Prostate gland (tissue), 2 donors: Measurements from ENCODE around the gene GPRIN3.

Source experiments
- POLR2A ChIP-seq: fragments of 450-650 bp; IDR thresholded peaks from one replicate; pipeline ENCODE4 v1.6.1; 2016; ENCODE audit warnings: antibody characterized with exemption, mild to moderate bottlenecking
- POLR2AphosphoS5 ChIP-seq: sonication (generic); formaldehyde crosslinking; IDR thresholded peaks from one replicate; pipeline ENCODE4 v1.6.1; 2017; ENCODE audit warnings: antibody characterized with exemption
- TF ChIP-seq, protein P1 (sequence below), 4 experiments: fragments of 200-600 bp in 2 of 4; fragments of 450-650 bp in 2 of 4; sonication (generic) in 2 of 4; IDR thresholded peaks; 1 replicate in 3 of 4; 2 replicates in 1 of 4; pipeline ENCODE4 v1.5.1; 2016 to 2019; ENCODE audit warnings: antibody characterized with exemption in 4 of 4, mild to moderate bottlenecking in 2 of 4, moderate library complexity in 2 of 4

DNA sequence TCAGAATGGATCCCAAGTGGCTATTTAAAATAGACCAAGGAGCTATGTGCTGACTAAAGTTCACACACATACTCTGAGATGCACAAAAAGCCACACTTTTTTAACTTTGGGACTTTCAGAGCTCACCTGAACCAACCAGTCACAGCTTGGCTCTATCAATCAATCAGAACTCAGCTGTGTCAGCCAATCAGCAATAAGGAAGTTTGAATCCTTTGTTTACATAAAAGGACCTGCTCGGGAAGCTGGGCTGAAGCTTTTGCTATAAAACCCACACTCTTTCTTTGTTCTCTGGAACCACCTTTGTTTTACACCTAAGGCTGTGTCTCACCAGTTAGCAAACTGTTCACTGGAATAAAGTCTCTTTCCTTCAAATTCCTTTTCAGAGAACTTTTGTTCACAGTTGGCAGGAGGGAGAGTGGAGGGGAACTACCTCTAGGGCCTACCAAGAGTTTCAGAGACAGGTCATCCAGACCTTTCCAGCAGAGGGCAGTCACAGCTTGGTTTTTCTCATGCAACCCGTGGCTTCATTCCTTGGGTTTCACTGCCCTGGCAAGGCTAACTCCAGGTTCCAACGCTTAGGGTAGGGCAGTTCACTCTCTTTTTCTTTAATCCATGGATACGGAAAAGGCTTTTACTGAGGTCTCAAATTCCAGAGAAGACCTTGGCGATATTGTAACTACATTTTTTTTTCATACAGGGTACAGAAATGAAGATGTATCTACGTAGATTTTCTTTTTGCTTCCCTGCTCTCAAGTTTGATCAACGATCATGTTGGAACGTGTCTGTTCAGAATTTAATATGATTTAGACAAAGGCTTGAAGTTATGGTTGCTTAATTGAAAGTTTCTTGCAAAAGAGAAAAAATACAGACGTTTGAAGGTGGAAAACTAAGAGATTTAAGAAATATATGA is 80.7 kb downstream of the GPRIN3 start:
- TF ChIP-seq, protein P1, sequence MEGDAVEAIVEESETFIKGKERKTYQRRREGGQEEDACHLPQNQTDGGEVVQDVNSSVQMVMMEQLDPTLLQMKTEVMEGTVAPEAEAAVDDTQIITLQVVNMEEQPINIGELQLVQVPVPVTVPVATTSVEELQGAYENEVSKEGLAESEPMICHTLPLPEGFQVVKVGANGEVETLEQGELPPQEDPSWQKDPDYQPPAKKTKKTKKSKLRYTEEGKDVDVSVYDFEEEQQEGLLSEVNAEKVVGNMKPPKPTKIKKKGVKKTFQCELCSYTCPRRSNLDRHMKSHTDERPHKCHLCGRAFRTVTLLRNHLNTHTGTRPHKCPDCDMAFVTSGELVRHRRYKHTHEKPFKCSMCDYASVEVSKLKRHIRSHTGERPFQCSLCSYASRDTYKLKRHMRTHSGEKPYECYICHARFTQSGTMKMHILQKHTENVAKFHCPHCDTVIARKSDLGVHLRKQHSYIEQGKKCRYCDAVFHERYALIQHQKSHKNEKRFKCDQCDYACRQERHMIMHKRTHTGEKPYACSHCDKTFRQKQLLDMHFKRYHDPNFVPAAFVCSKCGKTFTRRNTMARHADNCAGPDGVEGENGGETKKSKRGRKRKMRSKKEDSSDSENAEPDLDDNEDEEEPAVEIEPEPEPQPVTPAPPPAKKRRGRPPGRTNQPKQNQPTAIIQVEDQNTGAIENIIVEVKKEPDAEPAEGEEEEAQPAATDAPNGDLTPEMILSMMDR (IDR thresholded peaks at IDR 0.05) = peak; percentile 28 to 85 (median 76)
- TF ChIP-seq POLR2A (no peak), POLR2AphosphoS5 (peak; percentile 42)
